HCEC 1CT (cell line): ENCODE data around the gene CCDC12.
A peak's percentile ranks its signal among the peaks of the same experiment; 100 is the strongest.
"Not testable (repeated sequence)": the region's sequence is repeated elsewhere in the genome, so short reads cannot be mapped to it uniquely, and the experiment has no call there.

Experiments used
- DNase-seq: peaks from one replicate; pipeline ENCODE4 v3.0.0-alpha.2; 2017

CCDC12 gene

DNA sequence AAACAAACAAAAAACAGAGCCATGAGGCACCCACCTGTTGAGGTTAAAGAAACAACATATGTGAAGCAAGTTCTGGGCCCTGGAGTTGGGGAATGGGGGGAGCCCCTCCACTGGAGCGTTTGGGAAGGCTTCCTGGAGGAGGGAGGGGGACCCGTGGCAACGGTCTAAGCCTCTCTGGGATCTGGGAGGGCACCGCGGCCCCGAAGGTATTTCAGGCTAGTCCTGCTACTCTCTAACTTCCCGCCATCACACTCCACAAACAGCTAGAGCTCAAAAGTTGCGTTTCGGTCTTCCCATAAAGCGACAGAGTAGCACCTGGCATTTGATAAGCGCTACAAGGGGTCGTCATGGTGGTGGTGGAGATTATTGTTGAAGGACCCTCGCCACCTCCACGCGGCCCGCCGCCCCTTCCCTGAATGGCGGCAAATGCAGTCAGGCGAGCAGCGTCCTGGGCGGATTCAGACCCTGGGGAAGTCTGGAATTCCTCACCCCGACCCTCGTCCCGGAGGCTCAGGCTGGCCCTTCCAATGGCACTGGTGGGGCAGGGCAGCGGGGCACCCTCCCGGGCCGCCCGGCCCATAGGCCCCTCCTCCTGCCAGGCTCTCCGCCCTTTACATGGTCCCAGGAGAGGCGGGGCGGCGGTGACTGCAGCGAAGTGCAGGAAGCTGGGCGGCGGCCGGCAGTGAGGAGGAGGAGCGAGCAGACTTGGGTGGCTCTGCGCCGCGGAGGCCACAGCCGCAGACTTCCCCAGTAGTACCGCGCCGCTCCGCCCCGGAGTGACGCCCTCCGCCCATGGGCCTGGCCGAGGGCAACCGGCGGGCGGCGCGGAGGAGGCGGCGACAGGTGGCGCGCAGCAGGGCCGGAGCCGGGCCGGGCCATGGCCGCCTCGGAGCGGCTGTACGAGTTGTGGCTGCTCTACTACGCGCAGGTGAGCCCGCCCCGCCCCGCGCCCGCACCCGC is 2.7 kb upstream of the CCDC12 start, which contains the start of gene NBEAL2:
Gene NBEAL2, plus strand, starts transcription at position 682 of the 960 bp plus-strand sequence. Its CDS starts 196 bp downstream, at position 878.
- DNase-seq: peak; percentile 92

DNA sequence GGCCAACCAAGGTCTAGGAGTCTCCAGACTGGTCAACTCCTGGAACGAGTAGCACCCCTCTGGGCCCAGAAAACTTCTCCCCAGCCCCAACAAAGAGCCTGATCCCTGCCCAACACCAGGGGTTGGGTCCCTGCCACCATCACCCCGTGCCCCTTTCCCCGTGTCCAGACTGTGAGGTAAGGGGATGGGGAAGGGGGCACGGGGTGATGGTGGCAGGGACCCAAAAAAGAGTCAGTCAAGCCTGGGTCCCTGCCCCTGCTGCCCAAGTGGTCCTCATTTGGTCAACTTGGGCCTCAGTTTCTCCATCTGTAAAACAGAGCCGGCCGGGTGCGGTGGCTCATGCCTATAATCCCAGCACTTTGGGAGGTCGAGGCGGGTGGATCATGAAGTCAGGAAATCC is 1.8 kb upstream of the CCDC12 start:
- no peak for DNase-seq

DNA sequence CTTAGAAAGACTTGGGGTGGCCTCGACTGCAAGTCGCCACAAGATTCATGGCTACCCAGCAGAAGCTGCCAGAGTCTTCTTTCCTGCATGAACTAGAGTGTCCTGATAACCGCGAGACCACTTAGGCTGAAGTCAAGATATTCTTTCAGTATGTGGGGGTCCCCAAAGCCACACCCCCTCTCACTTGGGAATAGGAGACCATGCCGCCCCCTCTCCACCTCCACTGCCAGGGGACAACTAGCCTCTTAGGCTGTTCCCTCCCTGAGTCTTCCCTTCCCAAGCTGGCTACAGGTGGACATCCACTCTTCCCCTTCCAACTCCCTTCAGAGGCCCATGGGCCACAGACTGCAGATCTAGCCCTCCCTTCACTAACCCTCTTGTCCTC is 1.3 kb upstream of the CCDC12 start:
- DNase-seq: no peak

DNA sequence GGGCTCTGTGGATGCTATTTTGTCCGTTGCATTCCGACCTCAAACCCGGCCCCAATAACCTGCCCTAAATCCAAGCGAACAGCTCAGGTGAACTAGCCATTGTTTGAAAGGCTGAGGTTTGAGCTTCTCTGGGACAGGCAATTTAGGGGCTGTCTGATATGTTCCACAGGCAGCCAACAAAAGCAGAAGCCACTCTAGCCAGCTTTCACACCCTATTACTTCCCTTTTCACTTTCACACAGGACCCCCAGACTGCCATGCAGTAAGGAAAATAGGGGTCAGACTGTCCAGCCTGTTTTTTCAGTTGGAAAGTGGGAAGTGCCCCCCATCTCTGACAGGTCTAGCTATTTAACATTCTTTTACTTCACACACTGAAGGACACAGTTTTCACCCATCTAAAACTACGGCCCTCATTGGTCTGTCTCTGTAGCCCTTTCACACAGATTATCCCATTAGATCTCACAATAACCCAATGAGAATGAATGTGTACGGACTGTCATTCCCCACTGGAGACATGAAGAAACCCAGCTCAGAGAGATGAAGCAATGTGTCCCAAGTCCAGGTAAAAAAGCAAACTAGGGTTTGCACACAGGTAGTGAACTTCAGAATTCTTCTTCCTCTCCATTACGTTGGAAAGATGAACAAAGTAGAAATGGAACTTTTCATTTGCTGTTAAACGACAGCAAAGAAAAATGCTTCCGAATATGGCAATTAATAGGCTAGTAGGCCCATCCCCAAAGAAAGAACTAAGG is 1.9 kb downstream of the CCDC12 start:
- no peak for DNase-seq

DNA sequence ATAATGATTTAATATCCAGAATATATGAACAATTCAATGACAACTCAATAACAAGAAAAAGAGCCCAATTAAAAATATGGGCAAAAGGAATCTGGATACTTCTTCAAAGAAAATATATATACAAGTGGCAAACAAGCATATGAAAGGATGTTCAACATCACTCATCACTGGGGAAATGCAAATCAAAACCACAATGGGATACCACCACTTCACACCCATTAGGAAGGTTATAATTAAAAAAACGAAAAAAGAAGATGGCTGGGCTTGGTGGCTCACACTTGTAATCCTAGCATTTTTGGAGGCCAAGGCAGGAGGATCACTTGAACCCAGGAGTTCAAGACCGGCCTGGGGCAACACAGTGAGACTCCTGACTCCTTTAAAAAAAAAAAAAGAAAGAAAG is 4.1 kb downstream of the CCDC12 start:
- DNase-seq: no peak

DNA sequence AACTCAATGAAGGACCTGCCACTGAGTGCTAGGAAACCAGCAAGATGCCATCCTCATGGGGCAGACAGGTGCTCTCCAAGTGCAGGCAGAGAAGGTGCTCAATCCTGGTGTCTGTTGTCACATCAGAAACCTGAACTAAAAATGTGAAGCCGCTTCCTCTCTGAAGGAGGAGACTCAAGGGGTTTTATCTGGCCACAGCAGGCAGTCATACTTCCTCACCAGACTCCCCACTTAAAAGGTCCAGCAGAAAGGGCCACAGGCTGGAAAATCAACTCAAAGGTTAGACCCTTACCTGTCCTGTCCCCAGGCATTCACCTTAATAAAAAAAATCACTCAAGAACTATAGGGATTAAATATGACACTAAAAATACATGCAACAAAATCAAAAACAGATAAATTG is 4.8 kb downstream of the CCDC12 start:
- no peak for DNase-seq

DNA sequence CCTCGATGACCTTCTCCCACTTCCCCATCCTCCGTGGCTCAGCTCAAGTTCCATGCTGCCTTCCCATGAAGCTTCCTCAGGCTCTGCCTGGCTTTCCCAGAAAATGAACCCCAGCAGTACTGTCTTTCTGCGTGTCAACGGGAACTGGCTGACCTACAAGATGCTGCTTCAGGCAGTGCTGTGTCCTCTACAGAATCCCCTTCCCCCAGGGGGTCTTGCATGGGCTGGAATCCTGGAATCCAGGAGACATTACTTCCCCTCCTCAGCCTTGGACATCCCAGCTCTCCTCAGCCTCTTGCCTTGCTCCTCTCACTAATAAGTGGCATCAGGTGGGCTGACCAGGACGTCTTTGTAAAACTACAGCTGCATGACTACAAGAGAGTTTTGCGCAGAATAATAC is 5.4 kb downstream of the CCDC12 start:
- DNase-seq: no peak

DNA sequence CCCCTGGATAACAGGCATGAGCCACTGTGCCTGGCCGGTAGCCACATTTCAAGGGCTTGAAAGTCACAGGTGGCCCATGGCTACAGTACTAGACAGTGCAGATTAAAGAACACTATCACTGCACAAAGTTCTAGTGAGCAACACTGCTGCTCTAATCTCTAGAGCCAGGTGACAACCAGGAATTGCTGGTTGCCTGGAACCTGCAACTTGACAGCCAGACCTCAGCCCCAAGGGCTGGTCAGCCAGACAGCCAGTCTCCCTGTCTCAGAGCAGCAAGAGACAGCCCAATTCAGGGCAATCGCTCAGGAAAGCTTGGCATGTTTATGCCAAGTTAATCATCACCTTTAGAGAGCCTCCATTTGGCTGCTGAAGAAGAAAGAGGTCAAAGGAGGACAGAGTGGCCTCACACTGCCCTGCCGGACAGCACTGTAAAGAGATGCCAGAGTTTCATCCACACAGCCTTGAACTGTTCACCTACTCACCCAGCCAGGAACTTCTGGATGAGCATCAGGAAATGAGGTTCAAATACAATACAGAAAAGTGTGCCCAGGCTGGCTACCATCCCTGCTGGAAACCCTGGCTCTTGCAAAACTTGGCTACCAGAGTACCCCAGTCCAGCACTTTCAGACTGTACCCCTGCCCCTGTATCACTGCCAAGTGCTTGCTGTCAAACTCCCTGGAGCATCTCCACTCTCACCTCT is 6.0 kb downstream of the CCDC12 start:
- DNase-seq: no peak

DNA sequence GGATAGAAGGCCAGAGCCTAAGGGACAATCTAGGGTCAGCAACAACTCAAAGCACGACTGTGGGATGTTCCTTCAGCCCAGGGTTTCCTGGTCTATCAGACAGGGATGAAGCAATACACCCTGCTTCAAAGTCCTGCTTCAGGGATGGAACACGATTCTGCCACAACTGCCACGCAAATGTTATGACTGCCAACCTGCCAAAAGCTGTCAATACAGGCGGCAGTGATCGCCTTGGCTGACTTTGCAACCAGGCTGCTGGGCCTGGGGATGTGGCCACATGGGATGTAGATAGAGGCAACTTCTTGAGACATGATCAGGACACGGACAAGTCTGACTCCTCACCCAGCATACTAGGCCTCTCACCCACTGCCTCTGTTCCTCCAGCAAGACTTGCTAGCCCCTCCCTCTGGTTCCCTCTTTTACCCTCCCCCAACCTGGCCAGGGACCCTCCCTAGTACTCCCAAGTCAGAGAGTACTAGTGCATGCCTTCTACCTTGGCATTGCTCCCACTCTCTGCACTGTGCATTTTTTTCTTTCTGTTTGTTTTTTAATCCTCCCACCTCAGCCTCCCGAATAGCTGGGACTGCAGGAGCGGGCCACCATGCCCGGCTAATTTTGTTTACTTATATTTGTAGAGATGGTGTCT is 7.6 kb downstream of the CCDC12 start:
- no peak for DNase-seq

DNA sequence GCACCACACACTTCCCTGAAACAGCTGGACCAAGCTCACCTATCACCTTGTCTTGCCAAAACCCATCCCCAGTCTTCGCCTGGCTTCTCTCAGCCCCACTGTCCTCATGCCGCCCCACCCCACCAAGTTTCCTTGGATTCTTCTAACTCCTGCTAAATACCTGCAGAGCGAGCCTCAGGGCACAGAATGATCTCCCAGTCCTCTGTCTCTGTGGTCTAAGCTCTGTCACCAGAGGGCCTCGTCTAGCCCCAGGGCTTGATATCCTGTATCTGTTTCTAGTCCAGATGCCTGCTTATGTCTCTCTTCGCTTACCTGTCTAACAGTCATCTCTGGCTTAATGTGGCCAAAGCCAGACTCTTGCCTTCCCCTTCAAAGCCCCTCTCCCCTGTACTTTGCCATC is 9.7 kb downstream of the CCDC12 start:
- no peak for DNase-seq

DNA sequence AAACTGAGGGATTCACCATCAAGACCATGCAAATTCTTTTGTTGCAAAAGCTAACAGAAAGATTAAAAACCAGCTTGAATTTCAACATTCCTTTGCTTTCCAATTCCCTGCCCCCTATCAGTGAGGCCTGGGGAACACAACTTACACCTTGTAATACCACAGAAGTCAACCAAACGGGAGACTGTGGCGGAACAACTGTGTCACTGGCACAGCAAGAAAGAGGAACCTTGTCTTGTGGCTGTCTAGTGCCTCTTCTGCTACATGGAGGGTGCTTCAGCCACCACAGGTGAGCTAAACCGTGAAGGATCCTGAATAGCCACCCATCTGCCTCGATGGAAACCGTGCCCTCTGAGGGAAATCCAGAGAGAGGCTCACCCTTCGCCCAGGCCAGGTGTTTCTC is 11.4 kb downstream of the CCDC12 start:
- no peak for DNase-seq

DNA sequence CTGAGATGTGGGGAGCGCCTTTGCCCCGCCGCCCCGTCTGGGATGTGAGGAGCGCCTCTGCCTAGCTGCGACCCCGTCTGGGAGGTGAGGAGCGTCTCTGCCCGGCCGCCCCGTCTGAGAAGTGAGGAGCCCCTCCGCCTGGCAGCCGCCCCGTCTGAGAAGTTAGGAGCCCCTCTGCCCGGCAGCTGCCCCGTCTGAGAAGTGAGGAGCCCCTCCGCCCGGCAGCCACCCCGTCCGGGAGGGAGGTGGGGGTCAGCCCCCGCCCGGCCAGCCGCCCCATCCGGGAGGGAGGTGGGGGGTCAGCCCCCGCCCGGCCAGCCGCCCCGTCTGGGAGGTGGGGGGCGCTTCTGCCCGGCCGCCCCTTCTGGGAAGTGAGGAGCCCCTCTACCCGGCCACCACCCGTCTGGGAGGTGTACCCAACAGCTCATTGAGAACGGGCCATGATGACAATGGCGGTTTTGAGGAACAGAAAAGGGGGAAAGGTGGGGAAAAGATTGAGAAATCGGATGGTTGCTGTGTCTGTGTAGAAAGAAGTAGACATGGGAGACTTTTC is 12.4 kb downstream of the CCDC12 start:
- not testable (repeated sequence) for DNase-seq

DNA sequence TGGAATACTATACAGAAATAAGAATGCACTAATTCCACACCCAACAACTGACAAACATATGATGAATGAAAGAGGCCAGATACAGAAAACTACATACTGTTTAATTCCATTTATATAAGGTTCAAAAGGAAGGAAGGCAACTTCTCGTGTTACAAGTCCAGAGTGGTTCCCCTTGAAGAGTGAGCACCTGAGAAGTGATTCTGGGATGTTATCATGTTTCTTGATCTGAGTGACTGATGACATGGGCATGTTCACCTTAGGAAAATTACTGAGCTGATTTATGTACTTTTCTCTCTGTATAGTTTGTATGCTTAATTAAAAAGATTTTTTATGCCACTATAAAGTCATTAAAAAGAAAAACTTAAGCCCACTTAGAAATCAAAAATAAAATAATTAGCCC is 13.6 kb downstream of the CCDC12 start:
- no peak for DNase-seq

DNA sequence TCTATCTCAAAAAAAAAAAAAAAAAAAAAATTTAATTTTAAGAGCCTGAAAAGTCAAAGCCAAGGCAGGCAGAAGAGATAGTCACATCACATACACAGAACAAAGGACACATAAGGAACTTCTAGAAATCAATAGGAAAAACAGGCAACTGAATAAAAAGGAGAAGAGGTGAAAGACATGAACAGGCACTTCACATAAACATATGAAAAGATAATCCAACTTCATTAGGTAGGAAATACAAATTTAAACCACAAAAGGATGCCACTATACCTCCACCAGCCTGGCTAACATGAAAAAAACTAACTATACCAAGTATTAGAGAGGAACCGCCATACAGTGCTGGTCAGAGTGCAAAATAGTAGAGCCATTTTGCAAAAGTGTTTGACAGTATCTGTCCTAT is 14.1 kb downstream of the CCDC12 start:
- no peak for DNase-seq

DNA sequence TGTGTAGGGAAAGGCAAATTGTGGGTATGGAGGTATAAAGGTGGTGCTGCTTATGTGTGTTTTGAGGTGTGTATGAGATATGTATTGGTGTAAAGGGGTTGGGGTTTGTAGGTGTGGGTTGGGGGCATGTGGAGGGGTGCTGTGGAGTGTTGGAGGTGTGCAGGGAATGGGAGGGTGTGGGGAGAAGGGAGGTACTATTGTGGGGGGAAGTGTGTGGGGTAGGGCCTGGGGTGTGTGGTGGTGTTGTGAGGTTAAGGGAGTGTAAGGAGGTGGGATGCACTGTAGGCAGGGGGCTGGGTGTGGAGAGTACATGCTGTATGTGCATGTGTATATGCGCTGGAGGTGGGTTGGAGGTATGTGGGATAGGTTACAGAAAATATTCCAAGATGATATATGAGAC is 15.7 kb downstream of the CCDC12 start:
- no peak for DNase-seq

DNA sequence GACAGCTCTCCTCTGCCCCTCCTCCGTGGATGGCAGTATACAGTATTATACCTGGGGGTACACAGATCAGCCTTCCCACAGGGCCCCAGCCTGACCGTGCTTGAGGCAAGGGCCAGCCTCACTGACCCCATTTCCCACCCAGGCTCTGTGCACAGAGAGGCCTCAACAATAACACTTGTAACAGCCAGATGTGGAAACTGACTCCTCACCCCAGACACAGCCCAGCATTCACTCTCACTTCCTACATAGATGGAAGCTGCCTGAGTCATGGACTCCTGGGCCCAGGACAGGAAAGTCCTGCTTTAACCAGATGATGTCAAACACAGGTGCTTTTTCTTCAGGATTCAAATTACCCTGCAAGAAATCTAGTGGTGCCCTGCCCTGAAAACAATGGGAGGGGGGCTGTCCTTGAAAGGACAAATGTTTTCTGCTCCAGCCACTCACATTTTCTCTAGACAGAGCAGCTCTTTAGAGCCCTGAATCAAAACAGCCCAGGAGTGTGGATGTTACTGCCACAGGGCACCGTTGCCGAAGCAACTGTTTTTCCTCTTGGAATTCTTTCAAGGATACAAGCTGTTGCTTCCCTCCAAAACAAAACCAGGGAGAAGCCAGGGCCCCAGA is 16.4 kb downstream of the CCDC12 start:
- no peak for DNase-seq

DNA sequence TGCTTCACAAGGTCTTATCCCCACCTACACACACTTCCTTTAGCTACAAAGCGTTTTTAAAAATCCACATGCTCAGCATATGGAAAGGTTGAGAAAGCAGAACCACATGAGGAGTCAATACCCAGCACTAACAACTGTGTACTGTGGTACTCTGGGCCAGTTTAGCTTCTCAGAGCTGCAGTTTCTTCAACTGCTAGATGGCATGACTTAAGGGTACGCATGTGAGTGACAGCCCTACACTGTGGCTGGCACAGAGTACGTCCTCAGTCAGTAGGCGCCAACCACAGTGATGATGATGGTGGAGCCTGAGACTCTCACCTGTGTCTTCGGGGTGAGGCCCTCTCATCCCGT is 17.4 kb downstream of the CCDC12 start:
- DNase-seq: no peak

DNA sequence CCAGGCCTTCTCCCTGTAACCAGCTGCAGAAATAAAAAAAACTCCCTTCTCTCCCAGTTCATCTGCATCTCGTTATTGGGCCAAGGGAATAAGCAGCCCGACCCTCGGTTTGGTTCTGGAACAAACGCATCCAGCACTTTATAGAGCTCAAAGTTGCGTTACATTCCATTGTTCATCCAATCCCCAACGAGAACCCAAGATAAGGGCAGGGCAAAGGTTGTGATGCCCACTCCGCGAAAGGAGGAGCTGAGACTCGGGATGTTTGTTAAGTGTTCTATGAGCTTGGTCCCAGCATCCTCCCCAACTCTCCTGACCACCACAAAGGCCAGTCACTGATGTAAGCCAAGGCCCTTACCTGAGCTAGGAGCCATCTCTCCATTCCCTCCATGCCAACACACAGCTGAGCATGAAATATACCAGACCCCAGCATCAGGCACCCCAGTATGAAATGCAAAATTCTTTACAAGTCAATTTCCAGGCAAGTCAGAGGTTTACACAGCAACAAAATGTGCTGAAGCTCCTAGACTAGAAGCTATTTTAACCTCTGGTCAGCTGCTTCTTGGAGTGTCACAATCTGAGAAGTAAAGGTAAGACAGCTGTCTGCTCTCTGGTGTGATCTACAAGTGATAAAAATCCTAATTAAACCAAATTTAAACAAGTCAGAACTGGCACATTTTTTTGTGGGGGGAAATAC is 17.9 kb downstream of the CCDC12 start:
- DNase-seq: no peak

DNA sequence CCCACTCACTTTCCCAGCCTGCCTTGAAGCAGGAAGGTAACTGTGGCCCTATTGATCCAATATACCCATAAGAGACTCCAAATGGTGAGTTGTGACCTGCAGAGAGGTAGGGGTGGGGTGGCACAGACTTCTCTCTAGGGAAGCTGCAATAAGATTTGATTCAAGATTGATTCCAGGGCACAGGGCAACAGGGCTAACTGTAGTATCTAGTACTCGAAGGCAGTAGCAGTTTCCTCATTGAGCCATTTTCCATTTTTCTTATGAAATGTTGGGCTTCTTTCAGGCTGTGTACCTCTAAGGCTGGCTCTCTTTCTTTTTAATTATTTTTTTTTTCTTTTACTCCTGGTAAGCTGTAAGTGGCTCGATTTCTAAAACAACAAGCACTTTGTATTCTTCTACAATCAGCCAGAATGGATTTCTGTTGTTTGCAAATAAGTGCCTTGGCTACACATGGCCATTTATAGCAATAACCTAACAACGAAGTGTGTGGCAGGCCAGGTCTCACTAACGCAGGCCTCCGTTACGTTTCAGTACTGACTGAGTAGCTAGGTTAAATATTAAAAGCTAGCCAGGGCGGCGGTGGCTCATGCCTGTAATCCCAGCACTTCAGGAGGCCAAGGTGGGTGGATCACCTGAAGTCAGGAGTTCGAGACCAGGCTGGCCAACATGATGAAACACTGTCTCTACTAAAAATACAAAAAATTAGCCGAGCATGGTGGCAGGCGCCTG is 19.3 kb downstream of the CCDC12 start:
- DNase-seq: no peak

DNA sequence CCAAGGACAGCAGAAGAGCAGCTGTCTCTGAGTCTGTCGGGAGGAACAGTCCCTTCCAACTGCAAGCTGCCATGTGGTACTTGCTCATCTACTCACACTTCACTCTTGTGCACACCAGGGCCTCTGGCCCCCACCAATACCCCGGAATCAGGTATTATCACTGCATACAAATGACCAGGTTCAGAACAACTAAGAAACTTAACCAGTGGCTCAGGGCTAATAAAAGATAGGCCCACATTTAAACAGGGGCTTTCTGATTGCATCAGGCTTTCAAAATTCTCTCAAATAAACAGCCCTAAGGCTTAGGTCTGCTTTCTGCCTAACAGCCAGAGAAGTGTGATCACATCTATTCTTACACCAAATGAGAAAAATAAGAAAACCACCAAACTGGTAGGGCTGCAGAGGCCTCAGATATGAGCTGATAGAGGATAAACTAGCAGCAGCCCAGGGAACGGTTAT is 20.7 kb downstream of the CCDC12 start:
- no peak for DNase-seq

DNA sequence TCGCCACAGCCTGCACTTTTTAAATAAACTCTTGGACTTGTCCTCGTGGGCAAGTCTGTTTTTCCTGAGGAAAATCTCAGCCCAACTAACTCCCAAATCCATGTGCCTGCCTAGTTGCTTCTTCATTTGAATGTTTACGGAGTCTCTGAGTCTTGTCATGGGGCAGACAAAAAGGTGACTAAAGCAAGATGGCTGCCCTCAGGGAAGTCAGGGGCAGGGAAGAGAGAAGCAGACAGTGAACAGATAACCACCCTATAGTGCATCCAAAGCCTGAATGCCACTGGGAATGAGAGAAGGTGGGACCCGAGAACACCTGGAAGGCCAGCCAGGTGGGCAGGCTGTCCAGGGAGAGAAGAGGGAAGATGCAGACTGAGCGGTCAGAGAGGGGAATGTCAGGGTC is 21.4 kb downstream of the CCDC12 start:
- no peak for DNase-seq
